ENCODE data around the gene VAV3.
A peak's percentile ranks its signal among the peaks of the same experiment; 100 is the strongest.
"Not testable (repeated sequence)": the region's sequence is repeated elsewhere in the genome, so short reads cannot be mapped to it uniquely, and the experiment has no call there.

VAV3 gene

GRCh38 chr1:107895403-107896191 lies 69.4 kb downstream of the VAV3 start:
- H3K4me1 Mint-ChIP-seq: peaks cover 9% of the 10 kb centered on the region
- no peaks in the 10 kb centered on the region for H3K27me3 Mint-ChIP-seq (ENCODE audit: low read depth)
- no peak for TF ChIP-seq CTCF (IDR thresholded peaks at IDR 0.05; ENCODE audit: unreplicated experiment in 3 of 3)
- H3K36me3 Mint-ChIP-seq (ENCODE audit: low read depth): no peaks in the 10 kb centered on the region
- no peak overlapping the region for H3K4me3 Mint-ChIP-seq
- peaks cover 3% of the 10 kb centered on the region for H3K9me3 Mint-ChIP-seq
- H3K27ac Mint-ChIP-seq: no peak overlapping the region

- no peak overlapping the region for H3K27ac Mint-ChIP-seq
- no peak overlapping the region for H3K4me3 Mint-ChIP-seq
- no peaks in the 10 kb centered on the region for H3K36me3 Mint-ChIP-seq (ENCODE audit: low read depth)
- peaks cover 3% of the 10 kb centered on the region for H3K4me1 Mint-ChIP-seq
- peaks cover 3% of the 10 kb centered on the region for H3K9me3 Mint-ChIP-seq
- no peak for TF ChIP-seq CTCF (IDR thresholded peaks at IDR 0.05; ENCODE audit: unreplicated experiment in 3 of 3)
- H3K27me3 Mint-ChIP-seq (ENCODE audit: low read depth): no peaks in the 10 kb centered on the region
Observed at GRCh38 chr1:107894605-107895004, 70.4 kb downstream of the VAV3 start.

- not testable (repeated sequence) for H3K9me3 Mint-ChIP-seq
Observed at GRCh38 chr1:107893350-107893749, 71.6 kb downstream of the VAV3 start.

GRCh38 chr1:107889524-107889923 lies 75.5 kb downstream of the VAV3 start:
- Mint-ChIP-seq H3K4me1 (no peaks in the 10 kb centered on the region), H3K9me3 (peaks cover 3% of the 10 kb centered on the region), H3K4me3 (no peak overlapping the region), H3K36me3 (ENCODE audit: low read depth) (no peaks in the 10 kb centered on the region), H3K27ac (no peak overlapping the region), H3K27me3 (ENCODE audit: low read depth) (no peaks in the 10 kb centered on the region)
- TF ChIP-seq CTCF (IDR thresholded peaks at IDR 0.05; ENCODE audit: unreplicated experiment in 3 of 3): no peak

More at GRCh38 chr1:107893350-107893749, 71.6 kb downstream of the VAV3 start:
- not testable (repeated sequence) for H3K4me1 Mint-ChIP-seq; H3K4me3 Mint-ChIP-seq; H3K27me3 Mint-ChIP-seq (ENCODE audit: low read depth); H3K36me3 Mint-ChIP-seq (ENCODE audit: low read depth); H3K27ac Mint-ChIP-seq

GRCh38 chr1:107883562-107883961 lies 81.4 kb downstream of the VAV3 start:
- no peak for TF ChIP-seq CTCF (IDR thresholded peaks at IDR 0.05; ENCODE audit: unreplicated experiment in 3 of 3)
- H3K36me3 Mint-ChIP-seq (ENCODE audit: low read depth): no peaks in the 10 kb centered on the region
- H3K9me3 Mint-ChIP-seq: no peaks in the 10 kb centered on the region
- no peaks in the 10 kb centered on the region for H3K4me1 Mint-ChIP-seq
- H3K27me3 Mint-ChIP-seq (ENCODE audit: low read depth): no peaks in the 10 kb centered on the region
- no peak overlapping the region for H3K27ac Mint-ChIP-seq
- H3K4me3 Mint-ChIP-seq: no peak overlapping the region

GRCh38 chr1:107879927-107880326 lies 85.1 kb downstream of the VAV3 start:
- no peaks in the 10 kb centered on the region for H3K36me3 Mint-ChIP-seq (ENCODE audit: low read depth)
- peak overlapping the region in 1 of 3 experiments; percentile 1 for H3K27ac Mint-ChIP-seq
- H3K4me1 Mint-ChIP-seq: peaks cover 10% of the 10 kb centered on the region
- no peak overlapping the region for H3K4me3 Mint-ChIP-seq
- H3K27me3 Mint-ChIP-seq (ENCODE audit: low read depth): no peaks in the 10 kb centered on the region
- no peak for TF ChIP-seq CTCF (IDR thresholded peaks at IDR 0.05; ENCODE audit: unreplicated experiment in 3 of 3)
- peaks cover 9% of the 10 kb centered on the region for H3K9me3 Mint-ChIP-seq

Data from nephron (organoid).